Right cardiac atrium (tissue), 5 donors: ENCODE measurements around the gene CCDC39. TPM values are rescaled to one million over a fixed set of nuclear protein-coding genes. Genes with fewer than 3 reads are reported as not detected.
A peak's percentile ranks its signal among the peaks of the same experiment; 100 is the strongest.

ENCODE experiments used
- ATAC-seq, 2 donors: fragments of 200-7000 bp; cut with Tn5 transposase; one replicate each; pipeline versions ENCODE4 v1.8.0 to v1.9.1; 2020; ENCODE audit warnings: moderate library complexity in 2 of 2, mild to moderate bottlenecking in 1 of 2
- DNase-seq, 3 donors: peaks; one replicate each; pipeline ENCODE4 v3.0.0-alpha.2; 2020
- H3K27ac ChIP-seq: one replicate; pipeline ENCODE4 v1.5.1; 2013; ENCODE audit warnings: mild to moderate bottlenecking, low read length, control low read depth, moderate library complexity
- H3K27me3 ChIP-seq: one replicate; pipeline ENCODE4 v1.6.1; 2013; ENCODE audit not compliant: control insufficient read depth, insufficient read depth
- H3K4me1 ChIP-seq: one replicate; pipeline ENCODE4 v1.6.1; 2013; ENCODE audit warnings: low read length; ENCODE audit not compliant: control insufficient read depth, insufficient read depth
- H3K4me3 ChIP-seq: one replicate; pipeline ENCODE4 v1.5.1; 2013; ENCODE audit warnings: low read length, control low read depth
- H3K9me3 ChIP-seq: one replicate; pipeline ENCODE4 v1.6.1; 2013; ENCODE audit warnings: low read length; ENCODE audit not compliant: control insufficient read depth
- WGBS: extraction: QIAGEN DNeasy Blood & Tissue Kit; methylation state at CpG from one replicate; pipeline ENCODE4 v1.1.7; 2013; 5-methylcytosine and 5-hydroxymethylcytosine counted together
- intact Hi-C, 4 donors: fragments of 100-400 bp; cut with DNase I; formaldehyde crosslinking; loops; one replicate each; pipeline versions ENCODE4 v1.11.0 to v1.14.0; 2022 to 2023
- polyA plus RNA-seq: library from polyadenylated mRNA; stranded (reverse); fragments of 200-250 nt; gene quantifications from one replicate; pipeline ENCODE4 v1.2.3, GENCODE V29; 2013
- total RNA-seq, 4 donors: library from RNA; stranded (reverse); fragmentation: NEBNext Ultra II Directional; extraction: Animal tissue kit (Norgen Biotek cat#: 25700); gene quantifications; one replicate each; pipeline ENCODE4 v1.2.1, GENCODE V29; 2021
- donor health status: healthy with polysubstance abuse.
- donor health status: DM: no; HTN: yes; CAD: no.
- donor health status: DM: no; HTN: no; CAD: no.
- donor health status: DM: no; HTN: yes; CAD: no; lungs with severe emphysema.
- donor health status: DM: yes; HTN: yes; CAD: no.

CCDC39 gene
- total and polyA plus RNA-seq, 5 donors = not detected

DNA sequence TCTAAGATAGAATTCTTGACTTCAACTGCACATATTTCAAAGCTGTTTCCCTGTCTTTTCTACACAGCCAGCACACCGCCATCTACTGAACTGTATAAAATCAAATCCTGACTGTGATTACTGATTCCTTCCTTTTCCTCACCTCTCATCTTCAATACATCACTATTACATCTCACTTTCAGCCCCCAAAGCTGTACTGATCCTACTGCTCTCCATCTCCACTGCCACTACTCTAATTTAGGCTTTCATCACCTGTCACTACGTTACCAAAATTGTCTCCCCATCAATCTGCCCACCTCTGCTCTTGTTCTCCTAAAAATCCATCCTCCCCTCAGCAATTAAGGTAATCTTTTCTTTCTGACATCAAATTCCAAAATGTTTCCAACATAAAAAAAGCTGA is 4.5 kb upstream of the CCDC39 start:
- ATAC-seq (no peak), DNase-seq (no peak)
- 71% methylated on average over 2 of the region's 2 CpGs for WGBS
- H3K4me3 ChIP-seq = no peak overlapping the region
- no peak overlapping the region for H3K27ac ChIP-seq
- no peaks in the 10 kb centered on the region for H3K27me3 ChIP-seq
- no peaks in the 10 kb centered on the region for H3K9me3 ChIP-seq
- H3K4me1 ChIP-seq = no peaks in the 10 kb centered on the region
- intact Hi-C loops = no loop called here

DNA sequence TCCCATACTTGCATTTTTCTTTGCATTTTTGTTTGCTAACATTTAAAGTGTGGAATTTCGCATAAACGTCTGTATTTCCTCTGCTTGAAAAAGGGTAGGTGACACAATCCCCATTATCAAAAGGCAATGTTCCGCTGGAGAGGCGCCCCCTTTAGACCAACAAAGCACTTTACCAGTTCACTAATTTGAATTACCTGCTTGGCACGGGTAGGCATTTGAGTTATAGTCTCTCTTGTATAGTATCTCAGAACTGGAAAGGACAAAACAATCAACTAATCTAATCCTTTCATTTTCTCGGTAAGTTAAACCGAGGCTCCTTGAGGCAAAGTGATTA is 775 bp upstream of the CCDC39 start:
- H3K27me3 ChIP-seq = no peaks in the 10 kb centered on the region
- intact Hi-C loops = no loop called here
- peak in 1 of 2 donors; percentile 66 for ATAC-seq
- peak overlapping the region; percentile 79 for H3K4me3 ChIP-seq
- H3K4me1 ChIP-seq = no peaks in the 10 kb centered on the region
- WGBS = 2% methylated on average over 7 of the region's 7 CpGs
- no peaks in the 10 kb centered on the region for H3K9me3 ChIP-seq
- no peak for DNase-seq
- no peak overlapping the region for H3K27ac ChIP-seq

DNA sequence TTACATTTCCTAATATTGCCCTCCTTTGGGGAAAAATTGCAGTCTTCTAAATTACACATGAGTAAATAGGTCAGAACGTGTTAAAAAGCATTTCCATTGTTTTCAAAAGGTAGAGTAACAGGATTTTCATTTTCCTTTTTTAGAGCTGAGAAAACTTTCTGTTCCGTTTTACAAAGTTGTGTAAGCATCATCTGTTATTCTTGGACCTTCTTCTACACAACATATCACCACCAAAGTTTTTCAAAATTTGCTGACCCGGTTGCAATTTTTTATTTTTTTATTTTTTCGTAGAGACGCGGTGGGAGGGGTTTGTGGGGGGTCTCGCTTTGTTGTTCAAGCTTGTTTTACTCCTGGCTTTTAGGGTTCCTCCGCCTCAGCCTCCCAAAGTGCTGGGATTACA is 1.1 kb downstream of the CCDC39 start:
- Histone ChIP-seq H3K27ac (no peak overlapping the region), H3K4me3 (peak overlapping the region; percentile 5), H3K4me1 (no peaks in the 10 kb centered on the region), H3K27me3 (no peaks in the 10 kb centered on the region), H3K9me3 (no peaks in the 10 kb centered on the region)
- no peak for DNase-seq
- ATAC-seq = no peak
- intact Hi-C loops = no loop called here
- 17% methylated on average over 8 of the region's 8 CpGs for WGBS

DNA sequence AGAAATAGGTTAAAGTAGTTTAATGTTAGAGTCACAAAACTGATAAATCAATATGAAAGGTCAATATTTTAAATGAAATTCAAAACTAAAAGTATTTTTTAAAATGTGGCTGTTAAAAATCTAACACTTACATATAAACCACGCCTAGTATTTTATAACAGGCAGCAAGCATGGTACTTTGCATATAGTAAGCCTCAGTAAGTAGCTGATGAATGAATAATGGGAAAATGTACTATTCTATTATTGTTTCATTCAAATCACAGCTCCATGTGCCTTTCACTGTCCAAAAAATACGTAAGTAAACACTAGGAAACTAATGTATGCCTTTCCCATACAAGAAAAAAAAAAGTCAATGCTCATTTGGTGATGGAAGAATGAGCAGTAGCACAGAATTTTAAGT is 17.8 kb downstream of the CCDC39 start:
- Histone ChIP-seq H3K27me3 (no peaks in the 10 kb centered on the region), H3K4me3 (no peak overlapping the region), H3K9me3 (no peaks in the 10 kb centered on the region), H3K27ac (no peak overlapping the region), H3K4me1 (no peaks in the 10 kb centered on the region)
- WGBS = 58% methylated on average over 2 of the region's 2 CpGs
- ATAC-seq = no peak
- intact Hi-C loops = no loop called here
- no peak for DNase-seq

DNA sequence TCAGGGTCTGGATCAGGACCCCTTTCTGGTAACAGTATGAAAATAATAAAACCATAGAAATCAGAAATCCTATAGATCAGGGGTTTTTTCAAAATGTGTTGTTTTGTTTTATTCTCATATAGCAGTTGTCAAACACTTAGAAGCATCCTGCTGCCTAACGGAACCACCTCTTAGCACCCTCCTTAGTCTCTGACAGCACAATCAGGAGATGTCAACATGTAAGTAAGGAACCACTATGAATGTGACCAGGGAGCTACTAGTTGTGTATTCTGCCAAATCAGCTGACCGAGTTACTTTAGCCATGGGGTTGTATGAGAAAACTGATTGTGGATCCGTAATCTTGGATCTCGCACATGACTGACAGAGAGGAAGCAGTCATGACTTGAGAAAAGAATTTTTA is 22.2 kb downstream of the CCDC39 start:
- intact Hi-C loops = no loop called here
- no peaks in the 10 kb centered on the region for H3K4me1 ChIP-seq
- H3K27me3 ChIP-seq = no peaks in the 10 kb centered on the region
- DNase-seq (no peak), ATAC-seq (no peak)
- H3K27ac ChIP-seq = no peak overlapping the region
- no peaks in the 10 kb centered on the region for H3K9me3 ChIP-seq
- H3K4me3 ChIP-seq = no peak overlapping the region
- WGBS = 28% methylated on average over 4 of the region's 4 CpGs

DNA sequence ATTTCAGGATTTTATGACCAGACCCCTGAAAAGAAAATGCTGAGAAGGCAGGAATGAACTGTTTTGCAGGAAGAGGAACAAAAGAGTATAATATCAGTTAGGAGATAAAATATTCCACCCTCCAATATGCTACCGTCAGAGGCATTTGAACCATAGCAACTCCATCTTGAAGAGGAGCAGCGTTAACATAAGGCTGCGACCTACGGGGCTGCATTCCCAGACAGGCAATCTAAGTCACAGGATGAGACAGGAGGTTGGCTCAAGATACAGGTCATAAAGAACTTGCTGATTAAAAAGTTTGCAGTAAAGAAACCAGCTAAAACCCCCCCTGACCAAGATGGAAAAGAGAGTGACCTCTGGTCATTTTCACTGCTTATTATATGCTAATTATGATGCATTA is 22.9 kb downstream of the CCDC39 start:
- H3K27me3 ChIP-seq = no peaks in the 10 kb centered on the region
- H3K27ac ChIP-seq = no peak overlapping the region
- ATAC-seq (no peak), DNase-seq (no peak)
- no peak overlapping the region for H3K4me3 ChIP-seq
- H3K4me1 ChIP-seq = no peaks in the 10 kb centered on the region
- H3K9me3 ChIP-seq = no peaks in the 10 kb centered on the region
- intact Hi-C loops = no loop called here
- WGBS = 34% methylated on average over 4 of the region's 4 CpGs

DNA sequence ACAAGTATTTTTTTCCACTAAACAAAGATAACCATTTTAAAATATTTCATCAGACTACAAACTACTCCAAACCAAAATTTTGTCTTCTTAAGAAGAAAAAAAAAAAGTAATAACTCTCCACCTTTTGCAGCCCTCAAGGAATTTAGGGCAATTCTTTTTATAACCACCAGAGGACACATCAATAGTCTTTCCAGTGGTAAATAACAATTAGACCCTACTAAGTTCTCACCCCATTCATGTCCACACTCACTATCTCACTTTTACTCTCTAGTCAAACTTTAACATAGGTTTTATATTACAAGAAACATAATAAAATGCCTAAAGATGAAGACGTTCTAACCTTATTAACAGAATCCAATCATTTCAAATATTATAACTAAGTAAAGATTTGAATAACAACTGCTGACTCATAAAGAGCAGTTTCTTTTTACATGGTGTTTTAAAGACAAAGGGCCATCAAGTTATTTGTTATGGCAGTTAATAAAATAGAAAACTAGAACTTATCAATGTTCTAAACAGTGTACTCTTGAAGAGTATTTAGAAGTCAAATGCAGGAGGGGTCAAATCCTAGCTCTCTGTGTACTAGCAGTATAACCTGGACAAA is 33.0 kb downstream of the CCDC39 start:
- DNase-seq (no peak), ATAC-seq (no peak)
- H3K27me3 ChIP-seq = no peaks in the 10 kb centered on the region
- intact Hi-C loops = no loop called here
- no peaks in the 10 kb centered on the region for H3K4me1 ChIP-seq
- WGBS = 35% methylated on average over 1 of the region's 1 CpG
- H3K27ac ChIP-seq = no peak overlapping the region
- H3K9me3 ChIP-seq = no peaks in the 10 kb centered on the region
- no peak overlapping the region for H3K4me3 ChIP-seq

DNA sequence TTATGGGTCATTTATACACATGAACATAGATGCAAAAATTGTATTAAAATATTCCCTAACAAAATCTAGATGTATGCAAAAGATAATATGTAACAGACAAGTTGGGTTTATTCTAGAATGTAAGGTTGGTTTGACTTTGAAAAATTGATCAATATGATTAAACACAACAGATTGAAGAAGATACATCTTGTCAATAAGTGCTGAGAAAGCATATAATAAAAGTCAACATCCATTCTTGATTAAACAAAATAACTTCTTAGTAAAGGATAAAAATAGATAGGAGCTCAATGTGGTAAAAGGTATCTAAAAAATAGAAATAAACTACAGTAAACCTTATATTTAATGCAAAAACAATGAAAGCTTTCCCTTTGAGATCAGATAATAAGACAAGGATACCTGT is 38.3 kb downstream of the CCDC39 start:
- H3K9me3 ChIP-seq = no peaks in the 10 kb centered on the region
- ATAC-seq = no peak
- no peaks in the 10 kb centered on the region for H3K27me3 ChIP-seq
- no peaks in the 10 kb centered on the region for H3K4me1 ChIP-seq
- no peak overlapping the region for H3K4me3 ChIP-seq
- DNase-seq = no peak
- no peak overlapping the region for H3K27ac ChIP-seq
- intact Hi-C loops = no loop called here

DNA sequence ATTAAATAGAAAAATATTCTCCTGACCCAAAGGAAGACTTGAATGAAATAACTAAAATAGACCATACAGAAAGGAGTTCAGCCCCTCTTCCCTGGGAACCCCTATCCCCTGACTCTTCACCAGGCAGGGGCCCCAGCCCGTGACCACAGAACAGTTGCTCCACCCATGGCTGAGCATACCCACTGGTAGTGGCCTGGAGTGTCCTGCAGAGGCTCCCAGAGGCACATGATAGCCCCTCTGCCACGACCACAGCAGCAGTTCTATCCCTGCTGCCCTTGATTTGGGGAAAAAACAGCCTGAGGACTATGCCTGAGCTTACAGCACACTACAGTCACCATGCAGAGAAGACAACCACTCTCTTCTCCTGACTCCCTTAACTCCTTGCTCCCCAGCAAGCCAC is 45.6 kb downstream of the CCDC39 start:
- peak in 1 of 2 donors; percentile 11 for ATAC-seq
- intact Hi-C loops = no loop called here
- 16% methylated on average over 2 of the region's 2 CpGs for WGBS
- DNase-seq = no peak
- H3K9me3 ChIP-seq = no peaks in the 10 kb centered on the region
- H3K27me3 ChIP-seq = no peaks in the 10 kb centered on the region
- H3K4me1 ChIP-seq = no peaks in the 10 kb centered on the region
- no peak overlapping the region for H3K4me3 ChIP-seq
- H3K27ac ChIP-seq = no peak overlapping the region

DNA sequence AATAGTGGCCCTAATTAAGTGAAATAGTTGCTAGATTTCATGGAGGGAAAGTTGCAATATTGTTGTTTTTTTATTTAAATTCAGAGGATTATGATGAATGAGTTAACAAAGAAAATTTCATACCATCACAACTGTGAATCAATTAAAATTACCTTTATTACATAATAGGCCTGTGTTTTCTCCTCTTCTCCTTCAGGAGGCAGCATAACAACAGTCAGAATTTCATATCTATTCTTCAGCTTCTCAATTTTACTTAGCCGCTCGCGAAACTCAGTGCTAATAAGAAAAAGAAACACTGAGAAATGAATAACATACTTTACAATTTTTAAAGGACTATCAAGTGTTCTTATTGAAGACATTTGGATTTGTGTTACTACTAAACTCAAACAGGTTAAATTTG is 48.0 kb downstream of the CCDC39 start:
- 91% methylated on average over 3 of the region's 3 CpGs for WGBS
- Histone ChIP-seq H3K4me1 (no peaks in the 10 kb centered on the region), H3K4me3 (no peak overlapping the region), H3K27ac (no peak overlapping the region), H3K27me3 (no peaks in the 10 kb centered on the region), H3K9me3 (no peaks in the 10 kb centered on the region)
- ATAC-seq (no peak), DNase-seq (no peak)
- intact Hi-C loops = no loop called here

DNA sequence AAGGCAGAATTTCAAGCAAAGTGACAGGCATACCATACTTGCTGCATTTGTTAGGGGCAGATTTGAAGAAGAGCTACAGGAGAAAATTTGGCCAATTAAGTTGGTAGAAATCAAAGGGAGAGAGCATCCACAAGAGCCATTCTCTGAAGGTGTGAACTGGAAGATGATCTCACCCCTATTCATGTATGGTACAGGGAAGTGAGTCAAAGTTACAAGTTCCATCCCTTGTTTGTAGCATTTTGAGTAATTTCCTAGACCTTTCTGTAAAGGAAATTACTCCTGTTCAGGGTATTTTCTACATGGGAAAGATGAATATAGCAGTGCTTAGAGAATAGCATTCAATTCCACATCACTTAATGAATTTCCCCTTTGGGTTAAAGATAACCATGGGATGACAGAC is 48.9 kb downstream of the CCDC39 start:
- ATAC-seq (no peak), DNase-seq (no peak)
- intact Hi-C loops = no loop called here

DNA sequence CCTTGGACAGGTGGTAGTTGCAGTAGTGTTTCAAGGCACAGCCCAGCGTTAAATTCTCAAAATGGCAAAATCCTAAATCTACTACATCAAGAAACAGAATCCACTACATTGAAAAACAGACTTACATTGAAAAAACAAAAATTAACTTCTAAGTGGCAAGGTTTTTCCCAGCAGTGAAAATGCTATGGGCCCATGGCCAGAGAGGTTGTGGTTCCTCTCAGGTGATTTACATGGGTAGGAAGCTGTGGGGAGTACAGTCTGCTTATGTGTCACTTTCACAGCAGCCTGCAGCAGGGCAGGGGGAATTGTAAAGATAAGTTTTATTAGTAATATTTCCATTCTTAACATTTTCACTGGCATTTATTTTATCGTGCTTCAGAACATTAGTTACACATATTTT is 52.4 kb downstream of the CCDC39 start:
- H3K27me3 ChIP-seq = no peaks in the 10 kb centered on the region
- no peak overlapping the region for H3K4me3 ChIP-seq
- no peaks in the 10 kb centered on the region for H3K4me1 ChIP-seq
- 70% methylated on average over 2 of the region's 2 CpGs for WGBS
- no peak for DNase-seq
- ATAC-seq = no peak
- no peaks in the 10 kb centered on the region for H3K9me3 ChIP-seq
- intact Hi-C loops = no loop called here
- H3K27ac ChIP-seq = no peak overlapping the region

More for the DNA sequence above, 48.9 kb downstream of the CCDC39 start:
- H3K27ac ChIP-seq = no peak overlapping the region
- H3K9me3 ChIP-seq = no peaks in the 10 kb centered on the region
- no peaks in the 10 kb centered on the region for H3K27me3 ChIP-seq
- H3K4me1 ChIP-seq = no peaks in the 10 kb centered on the region
- H3K4me3 ChIP-seq = no peak overlapping the region
